HG03521 (cell line): ENCODE results near the gene ISLR.

Experiments
- ATAC-seq: cut with Tn5 transposase; IDR thresholded peaks from one replicate; pipeline ENCODE4 v1.9.1; 2021; ENCODE audit warnings: mild to moderate bottlenecking, moderate library complexity; ENCODE audit not compliant: unreplicated experiment

Gene ISLR

GRCh38 chr15:74170875-74171578 is 2.5 kb upstream of the ISLR start:
- no peak for ATAC-seq

- ATAC-seq: no peak
These were observed 1.5 kb upstream of the ISLR start for GRCh38 chr15:74171965-74172541.

- no peak for ATAC-seq
These were observed 670 bp upstream of the ISLR start for GRCh38 chr15:74172701-74173379.

DNA sequence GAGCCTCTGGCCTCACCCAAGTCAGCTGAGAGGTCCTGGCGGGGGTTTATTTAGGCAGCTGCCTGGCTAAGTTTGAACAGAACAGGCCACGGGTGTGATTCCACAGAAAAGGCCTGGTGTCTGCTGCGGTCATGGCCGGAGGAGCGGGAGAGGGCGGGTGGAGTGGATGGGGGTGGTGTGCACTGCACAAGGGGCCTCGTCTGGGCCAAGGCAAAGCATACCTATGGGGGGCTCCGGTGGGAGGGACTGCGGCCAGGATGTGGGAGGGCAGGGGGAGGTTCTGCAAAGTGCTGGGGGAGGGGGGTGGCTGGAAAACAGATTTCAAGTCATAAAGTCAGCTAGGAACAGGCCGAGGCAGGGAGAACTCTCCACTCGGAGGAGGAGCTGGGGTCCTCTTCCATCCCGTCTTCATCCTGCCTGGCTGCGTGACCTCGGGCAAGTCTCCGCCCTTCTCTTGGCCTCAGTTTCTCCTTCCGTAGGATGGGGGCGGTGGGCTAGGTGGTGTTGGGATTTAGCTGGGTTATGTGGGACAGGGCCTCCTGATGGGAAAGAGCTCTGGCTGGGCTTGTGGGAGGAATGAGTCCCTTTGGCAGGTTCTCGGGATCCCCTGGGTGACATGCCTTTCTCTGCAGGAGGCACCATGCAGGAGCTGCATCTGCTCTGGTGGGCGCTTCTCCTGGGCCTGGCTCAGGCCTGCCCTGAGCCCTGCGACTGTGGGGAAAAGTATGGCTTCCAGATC is 878 bp downstream of the ISLR start:
- ATAC-seq: no peak

GRCh38 chr15:74174958-74175253 is 1.4 kb downstream of the ISLR start:
- no peak for ATAC-seq

- no peak for ATAC-seq
These were observed 2.0 kb downstream of the ISLR start for GRCh38 chr15:74175271-74176191.

DNA sequence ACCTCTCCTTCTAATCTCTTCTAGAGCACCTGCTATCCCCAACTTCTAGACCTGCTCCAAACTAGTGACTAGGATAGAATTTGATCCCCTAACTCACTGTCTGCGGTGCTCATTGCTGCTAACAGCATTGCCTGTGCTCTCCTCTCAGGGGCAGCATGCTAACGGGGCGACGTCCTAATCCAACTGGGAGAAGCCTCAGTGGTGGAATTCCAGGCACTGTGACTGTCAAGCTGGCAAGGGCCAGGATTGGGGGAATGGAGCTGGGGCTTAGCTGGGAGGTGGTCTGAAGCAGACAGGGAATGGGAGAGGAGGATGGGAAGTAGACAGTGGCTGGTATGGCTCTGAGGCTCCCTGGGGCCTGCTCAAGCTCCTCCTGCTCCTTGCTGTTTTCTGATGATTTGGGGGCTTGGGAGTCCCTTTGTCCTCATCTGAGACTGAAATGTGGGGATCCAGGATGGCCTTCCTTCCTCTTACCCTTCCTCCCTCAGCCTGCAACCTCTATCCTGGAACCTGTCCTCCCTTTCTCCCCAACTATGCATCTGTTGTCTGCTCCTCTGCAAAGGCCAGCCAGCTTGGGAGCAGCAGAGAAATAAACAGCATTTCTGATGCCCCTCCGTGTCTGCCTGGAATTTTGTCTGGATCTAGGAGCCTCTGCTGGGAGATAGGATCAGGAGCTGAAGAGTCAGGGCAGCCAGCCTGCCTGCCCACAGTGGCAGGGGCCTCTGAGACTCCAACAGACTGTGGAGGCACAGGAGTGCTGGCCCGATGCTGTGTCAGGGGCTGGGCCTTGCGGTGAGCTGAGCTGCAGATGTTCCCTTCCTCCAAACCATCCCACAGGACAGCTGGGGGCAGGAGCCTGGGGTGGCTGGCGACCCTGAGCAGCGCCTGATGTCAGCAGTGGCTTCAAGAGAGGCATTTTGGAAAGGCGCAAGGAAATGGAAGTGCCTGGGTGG is 3.0 kb downstream of the ISLR start:
- ATAC-seq: no peak

DNA sequence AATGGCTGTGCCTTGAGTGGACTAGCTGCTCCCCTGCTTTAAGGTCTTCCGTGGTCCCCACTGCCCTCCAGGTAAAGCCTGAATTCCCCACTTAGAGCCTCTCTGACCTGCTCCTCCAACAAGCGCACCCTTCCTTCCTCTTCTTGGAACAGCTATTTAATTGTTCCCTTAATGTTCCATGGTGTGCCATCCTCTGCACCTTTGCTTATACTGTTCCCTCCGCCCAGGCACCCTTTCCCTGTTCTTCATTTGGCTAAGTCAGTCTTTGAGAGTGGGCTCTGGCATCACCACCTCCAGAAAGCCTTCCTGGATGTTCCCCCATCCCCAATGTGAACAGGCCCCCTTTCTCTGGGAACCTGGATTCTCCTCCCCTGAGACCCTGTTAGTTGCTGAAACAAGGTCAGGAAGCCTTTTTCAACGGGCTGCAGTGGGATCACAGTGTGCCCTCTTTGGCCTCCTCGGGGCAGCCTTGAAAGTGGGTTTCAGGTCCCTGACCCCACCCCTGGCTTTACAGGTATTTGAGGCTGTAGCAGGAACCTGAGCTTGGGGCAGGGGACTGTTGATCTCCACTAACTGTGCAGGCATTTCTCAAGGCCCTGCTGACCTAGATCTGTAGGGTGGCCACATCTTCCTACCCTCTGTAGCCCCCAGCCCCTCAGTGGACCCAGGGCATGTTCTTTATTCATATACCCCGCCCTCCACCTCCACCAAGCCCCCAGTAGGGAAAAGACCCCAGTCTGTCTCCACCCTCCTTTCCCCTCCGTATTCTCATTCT is 5.0 kb downstream of the ISLR start:
- ATAC-seq: no peak

GRCh38 chr15:74179101-74179841 is 5.8 kb downstream of the ISLR start:
- ATAC-seq: no peak

DNA sequence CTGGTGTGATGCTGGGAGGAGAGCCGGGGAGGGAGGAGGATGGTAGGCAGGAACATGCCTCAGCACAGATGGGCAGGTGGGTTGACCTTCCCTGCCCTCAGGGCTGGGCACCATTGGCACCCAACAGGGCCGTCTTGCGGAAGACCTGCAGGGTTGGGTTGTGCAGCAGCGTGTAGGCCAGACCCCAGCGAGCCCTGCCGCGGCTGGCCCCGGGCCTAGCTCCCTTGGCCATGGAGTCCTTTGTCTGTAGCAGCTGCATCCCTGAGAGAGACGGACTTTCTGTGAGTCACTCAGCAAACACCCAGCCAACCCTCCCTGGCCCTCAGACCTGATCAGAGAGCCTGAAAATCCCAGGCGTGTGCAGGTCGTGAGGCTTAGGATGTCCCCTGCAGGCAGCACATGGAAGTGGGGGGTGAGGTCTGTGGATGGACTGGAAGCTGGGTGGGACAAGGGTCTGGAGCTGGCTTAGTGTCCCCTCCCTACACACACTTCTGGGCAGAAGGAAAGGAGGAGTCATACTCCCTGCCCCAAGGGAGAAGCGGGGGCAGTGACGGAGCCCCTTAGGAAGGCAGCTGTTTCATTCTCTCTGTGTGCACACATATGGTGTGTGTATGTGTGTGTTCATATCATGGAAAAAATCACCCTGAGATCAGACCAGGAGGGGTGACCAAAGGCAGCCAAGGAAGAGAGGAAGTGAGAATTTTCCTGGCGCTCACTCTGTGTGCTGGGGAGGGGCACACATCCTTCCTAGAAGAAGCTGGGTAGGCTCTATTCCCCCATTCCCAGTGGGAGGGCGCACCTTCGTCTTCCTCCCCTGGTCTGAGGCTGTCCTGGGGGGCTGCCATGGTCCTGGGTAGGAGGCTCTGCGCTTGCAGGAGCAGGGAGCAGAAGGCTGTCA is 6.7 kb downstream of the ISLR start:
- ATAC-seq: no peak

- no peak for ATAC-seq
These were observed 7.5 kb downstream of the ISLR start for GRCh38 chr15:74180881-74181602.

GRCh38 chr15:74182131-74182530 is 8.6 kb downstream of the ISLR start:
- ATAC-seq: no peak

DNA sequence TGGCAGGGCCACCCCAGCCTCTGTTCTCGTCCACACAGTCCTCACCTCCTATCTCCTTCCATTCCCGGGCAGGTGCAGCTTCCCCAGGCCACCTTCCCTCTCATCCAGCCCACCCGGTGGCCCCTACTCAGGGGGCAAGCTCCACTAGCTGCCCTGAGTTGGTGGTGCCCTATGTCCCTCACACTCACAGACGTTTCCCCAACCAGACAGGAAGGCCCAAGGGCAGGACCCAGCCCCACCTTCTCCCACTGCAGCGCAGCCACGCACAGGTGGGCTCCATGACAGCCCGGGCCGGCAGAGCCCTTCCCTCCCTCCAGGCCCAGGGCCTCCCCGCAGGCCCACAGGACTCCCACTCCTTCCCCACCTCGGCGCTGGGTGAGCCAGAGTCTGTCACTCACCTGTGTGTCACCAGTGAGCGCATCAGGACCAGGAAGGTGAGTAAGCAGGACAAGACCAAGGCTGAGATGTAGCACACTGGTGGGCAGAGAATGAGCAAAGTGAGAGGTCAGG is 11.1 kb downstream of the ISLR start:
- no peak for ATAC-seq

- no peak for ATAC-seq
These were observed 12.3 kb downstream of the ISLR start for GRCh38 chr15:74185710-74186348.

DNA sequence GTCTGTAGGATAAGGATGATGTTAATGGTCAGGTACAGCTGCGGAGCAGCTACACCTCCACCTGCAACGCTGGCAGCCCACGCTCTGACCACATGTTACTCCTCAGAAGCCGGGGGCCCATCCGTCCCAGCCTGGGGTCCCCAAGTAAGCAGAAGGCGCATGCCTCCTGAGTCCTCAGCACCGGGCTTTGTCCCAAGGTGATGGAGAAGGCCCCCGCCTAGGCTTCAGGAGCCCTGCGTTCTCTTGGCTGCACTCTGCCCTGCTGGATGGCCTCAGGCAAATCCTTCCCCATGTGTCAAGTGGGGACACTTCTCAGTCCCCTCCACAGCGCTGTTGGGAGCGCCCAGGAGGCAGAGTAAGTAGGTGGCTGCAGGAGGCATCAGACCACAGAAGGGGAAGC is 14.7 kb downstream of the ISLR start:
- ATAC-seq: no peak

DNA sequence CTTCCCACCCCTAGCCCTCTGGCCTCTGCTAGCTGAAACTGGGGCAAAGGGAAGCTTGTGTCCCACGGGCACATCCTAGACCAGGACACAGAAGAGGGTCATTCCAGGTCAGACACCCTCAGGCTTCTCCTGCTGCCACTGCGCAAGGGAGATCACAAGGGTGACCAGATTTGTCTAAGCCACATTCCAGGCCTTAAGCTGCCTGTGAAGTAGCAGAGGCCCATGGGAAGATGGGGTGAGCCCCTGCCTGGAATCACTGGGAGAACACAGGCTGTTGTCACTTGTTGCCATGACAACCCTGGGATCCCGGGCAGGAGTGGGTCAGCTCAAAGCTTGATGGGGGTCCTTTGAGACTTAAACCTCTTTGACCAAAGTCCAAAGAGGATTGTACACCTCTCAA is 18.3 kb downstream of the ISLR start:
- ATAC-seq: no peak
